Measurements from ENCODE around the gene PRPS1L1. TPM values are rescaled to one million over a fixed set of nuclear protein-coding genes. Genes with fewer than 3 reads are reported as not detected.

Gene PRPS1L1
- polyA plus RNA-seq, 1 of the 3 experiments (the other 2 are of a cell fraction), result not detected

GRCh38 chr7:18013936-18014335 is 13.7 kb downstream of the PRPS1L1 start (continued):
- TF ChIP-seq RCOR1 (IDR thresholded peaks at IDR 0.05; ENCODE audit: low read length), result no peak
- no peak for TF ChIP-seq MEF2A (IDR thresholded peaks at IDR 0.05; ENCODE audit: borderline replicate concordance, low read depth)
- no peak for TF ChIP-seq NFIC (IDR thresholded peaks at IDR 0.05; ENCODE audit: borderline replicate concordance)
- no peak for TF ChIP-seq FOXJ3 (CRISPR knock-in tag; IDR thresholded peaks at IDR 0.05)
- TF ChIP-seq CTCF (IDR thresholded peaks at IDR 0.05), result no peak
- TF ChIP-seq USF1 (IDR thresholded peaks at IDR 0.05; ENCODE audit: borderline replicate concordance, low read depth), result no peak

GRCh38 chr7:18004372-18004771 is 23.3 kb downstream of the PRPS1L1 start:
- 45% methylated on average over 3 of the region's 3 CpGs for WGBS (ENCODE audit: low lambda C conversion rate)
- Histone ChIP-seq H3F3A (replicated peaks; ENCODE audit: insufficient read depth) (peaks cover 6% of the 10 kb centered on the region), H3K9me2 (no peaks in the 10 kb centered on the region), H3K4me1 (ENCODE audit: control insufficient read depth in 1 of 2, insufficient read depth in 2 of 2, low read depth in 1 of 2, low read length in 1 of 2) (no peaks in the 10 kb centered on the region; a peak in 2 of 4 replicates), H3K27me3 (ENCODE audit: insufficient read depth) (0 out of 2 replicates have a peak, but pooled peaks cover 4% of the 10 kb centered on the region), H4K20me1 (ENCODE audit: insufficient read depth) (no peaks in the 10 kb centered on the region), H3K4me2 (no peak overlapping the region), H3K79me2 (ENCODE audit: insufficient read depth) (no peaks in the 10 kb centered on the region), H3K27ac (ENCODE audit: low read depth in 2 of 2, low read length in 1 of 2) (peak overlapping the region in 1 of 2 experiments; percentile 29; a peak in 1 of 4 replicates), H3K9me3 (no peaks in the 10 kb centered on the region), H2AFZ (ENCODE audit: low read depth) (peak overlapping the region; percentile 33), H3K9ac (no peak overlapping the region), H3K36me3 (replicated peaks in 1 of 2; ENCODE audit: control insufficient read depth in 1 of 2, insufficient read depth in 2 of 2, low read length in 1 of 2) (no peaks in the 10 kb centered on the region), H3K4me3 (ENCODE audit: low read depth in 2 of 2, low read length in 1 of 2) (no peak overlapping the region)
- no peak for DNase-seq
- POLR2A ChIA-PET, result no interaction called here
- CTCF ChIA-PET, result no interaction called here
- TF ChIP-seq CHD2 (IDR thresholded peaks at IDR 0.05; ENCODE audit: low read length, partially characterized antibody), result no peak
- TF ChIP-seq NRF1 (IDR thresholded peaks at IDR 0.05; ENCODE audit: low read depth, low read length), result no peak
- TF ChIP-seq MAX (IDR thresholded peaks at IDR 0.05; ENCODE audit: low read depth), result no peak
- no peak for TF ChIP-seq IRF3 (IDR thresholded peaks at IDR 0.05; ENCODE audit: low read depth, low read length)
- no peak for TF ChIP-seq USF2 (IDR thresholded peaks at IDR 0.05; ENCODE audit: borderline replicate concordance, low read depth, low read length)
- no peak for TF ChIP-seq FOSL2 (IDR thresholded peaks at IDR 0.05; ENCODE audit: borderline replicate concordance, low read depth)
- TF ChIP-seq MXI1 (IDR thresholded peaks at IDR 0.05; ENCODE audit: low read depth, low read length), result no peak
- TF ChIP-seq YY1 (IDR thresholded peaks at IDR 0.05; ENCODE audit: low read depth), result no peak
- TF ChIP-seq PBX3 (IDR thresholded peaks at IDR 0.05), result no peak
- TF ChIP-seq FOXM1 (IDR thresholded peaks at IDR 0.05; ENCODE audit: low read depth), result no peak
- no peak for TF ChIP-seq GATA2 (CRISPR knock-in tag; IDR thresholded peaks at IDR 0.05)
- no peak for TF ChIP-seq TEAD4 (IDR thresholded peaks at IDR 0.05; ENCODE audit: borderline replicate concordance, insufficient read depth)
- no peak for TF ChIP-seq USF1 (IDR thresholded peaks at IDR 0.05; ENCODE audit: borderline replicate concordance, low read depth)
- no peak for TF ChIP-seq RXRA (IDR thresholded peaks at IDR 0.05; ENCODE audit: borderline replicate concordance, low read depth)
- TF ChIP-seq RFX5 (IDR thresholded peaks at IDR 0.05; ENCODE audit: low read length), result no peak
- TF ChIP-seq ELF1 (IDR thresholded peaks at IDR 0.05), result no peak
- no peak for TF ChIP-seq NFIC (IDR thresholded peaks at IDR 0.05; ENCODE audit: borderline replicate concordance)
- TF ChIP-seq MEF2A (IDR thresholded peaks at IDR 0.05; ENCODE audit: borderline replicate concordance, low read depth), result no peak
